HG02970 (cell line): ENCODE data around the gene MEIS1.

ENCODE experiments used
- ATAC-seq: cut with Tn5 transposase; IDR thresholded peaks from one replicate; pipeline ENCODE4 v1.9.1; 2021; ENCODE audit warnings: mild to moderate bottlenecking, moderate library complexity, moderate number of reproducible peaks; ENCODE audit not compliant: unreplicated experiment, low FRiP score

The MEIS1 gene

DNA sequence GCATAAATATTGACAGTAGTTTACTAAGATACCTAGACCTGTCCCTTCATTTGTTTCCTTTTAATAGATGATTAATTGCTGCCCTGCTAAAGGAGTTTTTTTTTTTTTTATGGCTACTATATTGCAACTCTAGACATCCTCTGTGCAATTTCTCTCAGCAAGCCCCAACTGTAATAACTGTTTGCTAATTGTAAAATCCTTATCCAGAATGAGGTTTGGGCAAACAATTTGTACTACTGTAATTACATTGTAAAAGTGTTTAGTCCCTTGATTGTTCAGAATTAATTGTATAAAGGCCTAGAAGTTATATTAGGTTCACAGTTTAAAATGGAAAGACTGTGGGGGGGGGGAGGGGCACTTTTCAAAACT lies 3.7 kb upstream of the MEIS1 start:
- no peak for ATAC-seq

DNA sequence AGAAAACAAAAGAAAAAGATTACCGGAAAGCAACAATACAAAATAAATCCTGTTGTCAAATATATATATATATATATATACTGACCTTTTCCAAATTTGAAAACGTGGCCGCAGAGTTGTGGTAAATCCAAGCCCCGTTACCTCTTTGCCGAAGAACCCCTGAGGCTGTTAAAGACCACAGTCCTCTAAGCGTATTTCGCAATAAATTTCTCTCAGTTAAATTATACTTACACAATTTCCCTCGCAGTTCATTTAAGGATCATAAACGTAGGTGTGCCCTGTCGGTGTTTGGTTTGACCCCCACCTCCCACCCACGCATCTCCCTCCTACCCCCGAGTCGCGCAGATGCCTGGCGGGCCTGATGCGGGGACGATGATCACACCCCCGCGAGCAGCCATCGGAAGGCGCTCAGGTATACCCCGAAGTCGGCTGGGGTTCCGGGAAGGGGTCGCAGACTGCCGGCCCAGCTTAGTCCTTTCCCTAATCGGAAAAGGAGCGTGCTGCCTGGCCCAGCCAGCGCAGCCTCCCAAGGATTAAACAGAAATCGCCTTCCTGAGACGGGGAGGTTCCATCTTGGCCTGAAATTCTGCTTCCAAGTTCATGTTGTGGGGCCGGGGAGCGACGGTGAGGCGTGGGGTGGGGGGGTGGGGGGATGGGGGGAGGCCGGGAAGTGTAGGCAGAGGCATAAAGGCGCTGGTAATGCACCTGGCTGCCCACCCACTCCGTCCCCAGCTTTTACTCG lies 2.9 kb upstream of the MEIS1 start:
- no peak for ATAC-seq

DNA sequence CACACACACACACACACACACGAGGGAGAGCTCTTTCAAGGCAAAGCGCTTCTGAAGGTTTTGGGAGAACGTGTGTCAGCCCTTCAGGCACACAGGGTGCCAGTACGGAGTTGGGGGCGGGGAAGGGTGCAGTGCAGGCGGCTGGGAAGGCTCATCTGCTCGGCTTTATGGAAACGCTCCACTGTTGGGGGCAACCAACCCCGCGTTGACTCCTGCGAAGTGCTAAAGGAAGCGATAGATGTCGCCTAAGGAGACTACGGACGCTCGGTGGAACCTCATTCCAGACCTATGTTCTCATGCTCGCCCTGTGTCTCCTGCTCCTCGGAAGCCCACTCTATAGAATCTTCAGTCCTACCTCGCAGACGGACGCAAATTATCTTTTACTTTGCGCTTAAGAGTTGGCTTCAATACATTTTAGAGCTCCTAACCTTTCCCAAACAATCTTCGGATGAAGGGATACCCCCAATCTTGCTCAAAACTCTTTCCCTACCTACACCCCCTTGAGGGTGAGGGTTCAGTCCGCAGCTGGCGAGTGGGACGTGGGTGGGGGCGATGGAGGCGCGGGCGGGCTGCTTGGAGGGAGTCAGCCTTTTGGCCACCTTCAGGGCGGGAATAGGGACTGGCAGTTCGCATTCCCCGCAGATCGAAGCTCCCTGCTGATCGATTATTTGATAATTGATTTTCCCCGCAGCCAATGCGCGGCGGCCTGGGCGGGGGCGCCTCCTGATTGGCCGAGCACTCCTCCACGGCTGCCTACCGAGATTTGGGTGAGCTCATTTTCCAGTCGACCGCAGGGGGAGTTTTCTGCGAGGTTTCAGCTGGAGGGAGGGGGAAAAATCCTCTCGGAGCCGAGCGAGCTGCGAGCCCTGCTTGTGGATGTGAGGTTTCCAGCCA lies 1.9 kb upstream of the MEIS1 start:
- no peak for ATAC-seq

DNA sequence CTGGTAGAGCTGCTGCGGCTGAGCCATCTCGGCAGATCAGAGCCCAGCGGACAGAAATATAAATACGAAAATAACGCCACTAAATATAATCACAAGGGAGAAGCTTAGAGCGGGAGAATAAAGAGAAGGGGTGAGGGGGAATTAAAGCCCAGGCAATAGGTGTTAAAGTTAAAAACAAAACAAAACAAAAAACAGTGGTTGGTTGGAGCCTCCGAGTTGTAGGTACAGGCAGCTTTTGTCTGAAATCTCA lies 1.3 kb upstream of the MEIS1 start:
- ATAC-seq: no peak

DNA sequence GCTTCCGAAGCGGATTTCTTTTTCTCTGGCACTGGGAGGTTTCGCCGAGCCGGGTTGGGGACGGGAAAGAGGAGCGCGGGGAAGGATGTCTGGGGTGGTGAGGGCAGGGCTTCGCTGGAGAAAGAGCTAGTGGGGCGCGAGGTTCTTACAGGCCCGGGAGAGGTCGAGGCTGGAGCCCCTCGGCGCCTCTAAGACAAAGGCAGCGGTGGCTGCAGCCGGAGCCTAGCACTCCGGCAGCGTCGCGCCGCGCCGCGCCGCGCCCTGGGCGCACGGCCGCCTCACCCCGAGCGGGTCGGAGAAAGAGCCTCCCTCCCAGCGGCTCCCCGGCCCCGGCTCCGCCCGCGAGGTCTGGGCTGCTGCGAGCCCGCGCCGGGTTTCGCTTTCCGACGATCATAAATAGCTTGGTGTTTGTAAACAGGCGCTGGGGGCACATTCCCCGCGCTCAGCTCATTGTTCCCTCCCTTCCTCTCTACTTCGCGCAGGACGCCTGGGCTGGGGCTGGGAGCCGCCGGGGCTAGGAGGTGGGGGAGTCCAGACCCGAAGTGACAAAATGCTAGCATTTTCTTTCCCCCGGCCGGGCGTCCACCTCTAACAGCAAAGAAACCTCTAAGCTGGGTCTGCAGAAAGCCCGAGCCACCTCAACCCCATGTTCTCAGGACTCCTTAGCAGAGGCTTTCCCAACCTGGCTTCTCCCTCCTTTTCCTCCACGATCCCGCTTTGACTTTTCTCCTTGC lies 813 bp upstream of the MEIS1 start:
- ATAC-seq: no peak

DNA sequence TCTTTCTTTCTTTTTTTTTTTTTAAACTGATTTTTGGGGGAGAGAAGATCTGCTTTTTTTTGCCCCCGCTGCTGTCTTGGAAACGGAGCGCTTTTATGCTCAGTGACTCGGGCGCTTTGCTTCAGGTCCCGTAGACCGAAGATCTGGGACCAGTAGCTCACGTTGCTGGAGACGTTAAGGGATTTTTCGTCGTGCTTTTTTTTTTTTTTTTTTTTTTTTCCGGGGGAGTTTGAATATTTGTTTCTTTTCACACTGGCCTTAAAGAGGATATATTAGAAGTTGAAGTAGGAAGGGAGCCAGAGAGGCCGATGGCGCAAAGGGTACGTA lies 587 bp downstream of the MEIS1 start:
- no peak for ATAC-seq

DNA sequence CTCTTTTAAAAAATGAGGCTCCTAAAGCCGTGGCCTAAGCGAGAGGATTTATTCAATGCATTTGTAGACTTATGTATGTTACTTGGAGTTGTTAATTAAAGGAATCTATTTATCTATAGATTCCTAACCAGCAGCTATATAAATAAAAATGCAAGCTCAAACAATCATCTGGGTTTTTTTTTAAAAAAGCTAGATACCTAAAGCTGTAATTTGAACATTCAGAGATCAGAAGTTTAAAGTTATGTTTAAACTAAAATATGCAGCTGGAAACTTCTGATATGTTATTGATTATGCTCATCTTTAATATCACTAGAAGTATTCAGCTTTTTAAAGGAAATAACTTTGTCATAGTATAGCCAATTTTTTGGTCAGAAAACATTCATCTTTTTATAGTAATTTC lies 1.0 kb downstream of the MEIS1 start:
- ATAC-seq: no peak

DNA sequence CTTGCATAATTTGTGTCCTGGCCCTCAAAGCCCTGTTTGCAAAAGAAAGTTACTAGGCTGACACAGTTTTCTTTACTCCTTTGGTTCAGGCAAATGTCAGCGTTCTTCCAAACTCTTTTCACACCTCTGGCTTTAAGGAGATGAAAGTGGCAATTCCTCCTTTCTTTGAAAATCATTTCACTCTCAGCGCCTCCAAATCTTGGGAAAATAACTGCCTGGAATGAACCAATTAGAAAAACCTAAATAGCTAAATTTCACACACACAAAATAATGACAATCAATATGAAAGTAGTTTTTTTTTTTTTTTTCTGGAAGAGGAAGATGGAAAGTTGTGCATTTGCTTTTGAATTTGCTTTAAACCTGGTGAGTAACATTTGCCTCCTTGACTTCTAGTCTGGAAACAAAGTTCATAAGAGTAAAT lies 1.7 kb downstream of the MEIS1 start:
- ATAC-seq: no peak

DNA sequence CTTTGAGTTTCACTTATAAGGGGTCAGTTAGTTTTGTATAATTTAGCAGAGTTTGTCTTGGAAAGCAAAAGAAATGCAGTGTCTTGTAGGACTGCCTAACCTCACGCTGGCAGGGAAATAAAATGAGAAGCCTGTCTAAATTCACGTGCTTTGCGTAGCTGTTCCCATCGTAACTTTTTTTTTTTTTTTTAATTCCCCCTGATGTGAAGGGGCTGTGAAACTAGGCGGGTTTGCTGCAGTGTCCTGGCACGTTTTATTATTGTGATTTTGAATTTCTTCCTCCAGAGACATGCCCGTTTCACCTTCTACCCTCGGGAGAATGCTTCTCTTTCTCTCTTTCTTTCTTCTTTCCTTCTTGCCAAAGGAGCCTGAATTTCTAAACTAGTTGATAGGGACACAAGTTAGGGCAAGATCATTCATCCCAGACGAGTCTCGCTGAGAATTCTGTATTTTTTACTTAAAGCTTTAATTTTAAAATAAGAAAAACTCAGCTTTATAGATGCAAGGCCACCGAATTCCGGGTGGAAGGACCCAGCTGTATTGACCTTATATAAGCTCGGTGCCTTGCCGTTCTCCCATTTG lies 2.3 kb downstream of the MEIS1 start:
- no peak for ATAC-seq

DNA sequence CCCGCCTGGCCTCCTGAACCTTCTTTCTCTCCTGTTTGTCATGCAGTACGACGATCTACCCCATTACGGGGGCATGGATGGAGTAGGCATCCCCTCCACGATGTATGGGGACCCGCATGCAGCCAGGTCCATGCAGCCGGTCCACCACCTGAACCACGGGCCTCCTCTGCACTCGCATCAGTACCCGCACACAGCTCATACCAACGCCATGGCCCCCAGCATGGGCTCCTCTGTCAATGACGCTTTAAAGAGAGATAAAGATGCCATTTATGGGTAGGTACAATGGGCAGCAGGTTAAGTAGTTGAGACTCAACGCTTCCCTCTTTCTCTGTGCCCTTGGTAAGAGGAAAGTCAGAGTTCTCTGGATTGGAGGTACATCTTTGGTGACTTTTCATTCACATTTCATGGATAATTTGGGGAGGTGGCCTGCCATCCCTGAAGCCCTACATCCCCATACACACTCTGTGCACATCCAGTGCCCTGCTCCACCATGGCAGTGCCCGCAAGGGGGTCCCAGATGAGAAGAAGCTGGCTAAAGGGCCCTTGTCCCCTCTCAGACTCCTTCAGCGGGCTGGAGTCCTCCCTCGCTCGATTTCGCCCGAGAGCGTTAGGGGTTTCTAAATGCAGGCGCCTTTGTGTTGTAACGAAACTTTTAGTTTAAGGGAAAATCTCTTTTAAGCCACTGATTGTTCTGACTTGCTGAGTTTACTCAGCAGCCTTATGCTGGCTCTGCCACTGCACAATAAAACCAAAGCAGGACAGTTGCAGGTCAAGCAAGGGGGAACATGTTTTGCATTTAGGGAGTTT lies 3.0 kb downstream of the MEIS1 start:
- ATAC-seq: no peak

DNA sequence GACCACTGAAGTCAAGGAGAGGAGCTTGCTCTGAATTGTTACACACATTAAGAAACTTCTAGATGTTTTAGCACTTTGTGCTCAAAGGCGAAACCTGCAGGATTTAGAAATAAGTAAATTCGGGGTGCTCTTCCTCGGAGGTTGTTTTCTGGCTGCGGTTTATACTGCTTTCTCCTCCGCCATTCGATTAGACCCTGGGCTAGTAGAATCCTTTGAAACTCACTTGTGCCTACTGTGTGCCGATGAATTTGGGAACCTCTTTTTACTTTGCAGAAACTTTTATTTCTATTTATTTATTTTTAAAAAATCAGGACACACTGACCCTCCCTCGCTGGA lies 3.5 kb downstream of the MEIS1 start:
- ATAC-seq: no peak

DNA sequence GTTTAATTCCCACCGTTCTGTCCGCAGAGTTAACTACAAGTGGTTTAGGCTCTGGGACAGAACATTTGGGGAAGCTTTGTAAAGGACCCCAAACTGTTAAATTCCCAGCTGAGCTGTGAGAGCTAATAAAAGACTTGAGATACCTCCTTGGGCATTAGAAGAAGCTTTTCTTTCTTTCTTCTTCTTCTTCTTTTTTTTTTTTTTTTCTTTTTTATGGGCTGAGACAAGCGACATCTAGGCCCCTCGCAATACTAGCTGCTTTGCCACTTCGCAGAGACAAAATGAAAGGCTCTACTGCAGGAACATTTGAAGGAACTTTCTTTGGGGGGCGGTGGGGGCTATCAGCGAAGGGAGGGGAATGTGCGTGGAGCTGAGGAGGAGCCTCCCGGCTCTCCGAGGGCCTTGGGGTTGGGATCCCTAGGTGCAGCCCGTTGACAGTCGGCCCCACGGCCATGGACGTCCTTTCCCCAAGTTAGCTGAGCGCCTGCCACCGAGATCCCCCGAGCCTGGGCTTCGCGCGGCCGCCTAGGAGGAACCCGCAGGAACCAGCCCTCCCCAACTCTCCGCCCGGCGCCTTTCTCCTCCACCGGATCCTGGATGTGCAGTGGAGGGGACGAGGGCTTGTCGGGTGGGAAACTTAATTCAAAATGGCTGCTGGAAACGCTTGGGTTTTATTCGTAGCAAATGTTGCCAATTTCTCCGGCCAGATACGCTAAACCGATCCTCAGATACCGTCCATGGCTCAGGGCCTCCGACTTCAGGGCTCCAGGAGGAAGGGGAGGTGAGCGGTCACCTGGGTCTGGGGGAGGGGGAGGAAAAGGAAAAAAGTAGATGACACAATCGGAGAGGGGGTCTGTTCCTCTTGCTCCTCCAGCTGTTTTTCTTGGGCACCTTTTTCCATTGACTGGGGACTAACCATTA lies 4.2 kb downstream of the MEIS1 start:
- no peak for ATAC-seq

DNA sequence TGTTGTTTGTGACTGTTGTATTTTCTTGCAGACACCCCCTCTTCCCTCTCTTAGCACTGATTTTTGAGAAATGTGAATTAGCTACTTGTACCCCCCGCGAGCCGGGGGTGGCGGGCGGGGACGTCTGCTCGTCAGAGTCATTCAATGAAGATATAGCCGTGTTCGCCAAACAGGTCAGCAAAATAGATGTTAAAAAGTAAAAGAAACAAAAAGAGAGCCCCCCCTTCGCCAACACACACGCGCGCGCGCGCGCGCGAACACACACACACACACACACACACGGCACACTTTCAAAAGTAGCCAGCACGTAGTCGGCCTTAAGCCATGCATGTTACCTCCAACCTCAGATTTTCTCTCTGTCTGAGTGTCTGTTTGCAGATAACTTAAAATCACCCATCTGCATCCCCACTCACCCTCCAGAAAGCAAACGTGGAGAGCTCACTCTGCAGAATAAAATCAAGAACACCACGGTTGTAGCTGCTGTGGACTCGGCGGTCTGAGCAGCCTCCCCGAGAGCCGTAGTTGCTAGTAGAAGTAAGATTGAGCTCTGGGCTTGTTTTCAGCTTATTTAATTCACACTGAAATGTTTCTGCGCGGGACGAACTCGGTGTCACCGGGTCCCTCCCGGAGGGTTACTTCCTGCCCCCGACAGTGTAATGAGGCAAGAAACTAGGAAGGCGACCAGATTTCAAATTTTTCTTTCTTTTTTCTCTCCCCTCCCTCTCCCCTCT lies 5.1 kb downstream of the MEIS1 start:
- no peak for ATAC-seq

DNA sequence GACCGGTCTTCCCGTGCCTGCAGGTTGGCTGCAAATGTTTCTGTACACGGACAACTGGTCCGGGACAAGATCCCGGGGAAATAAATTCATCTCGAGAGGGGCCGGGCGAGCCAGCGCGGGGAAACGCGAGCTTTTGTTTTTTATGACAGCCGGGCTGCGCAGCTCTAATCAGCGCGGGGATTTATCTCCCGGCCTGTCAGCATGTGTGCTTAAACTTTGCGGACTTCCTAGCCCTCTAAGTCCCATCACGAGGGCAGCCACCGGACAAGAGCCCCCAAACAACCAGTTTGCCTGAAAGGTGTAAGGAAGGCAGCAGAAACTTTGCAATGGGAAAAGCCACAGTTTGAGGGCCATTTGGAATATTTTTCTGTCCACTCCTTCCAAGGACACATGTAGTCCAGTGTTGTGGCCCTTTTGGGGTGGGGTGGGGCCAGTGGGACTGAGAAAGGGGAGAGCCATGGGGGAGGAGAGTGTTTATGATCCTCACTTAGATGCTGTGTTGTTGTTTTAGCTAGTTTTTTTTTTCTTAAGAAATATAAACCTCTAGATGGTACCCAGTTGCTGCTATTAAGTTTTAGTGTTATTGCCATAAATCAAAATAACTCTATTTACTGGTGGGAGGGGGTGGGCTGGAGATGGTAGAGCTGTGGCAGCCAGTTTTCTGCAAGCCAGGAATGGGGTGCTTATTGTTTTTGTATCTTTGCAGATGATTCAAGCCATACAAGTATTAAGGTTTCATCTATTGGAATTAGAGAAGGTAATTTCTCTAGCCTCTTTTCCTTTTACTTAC lies 6.0 kb downstream of the MEIS1 start:
- no peak for ATAC-seq

DNA sequence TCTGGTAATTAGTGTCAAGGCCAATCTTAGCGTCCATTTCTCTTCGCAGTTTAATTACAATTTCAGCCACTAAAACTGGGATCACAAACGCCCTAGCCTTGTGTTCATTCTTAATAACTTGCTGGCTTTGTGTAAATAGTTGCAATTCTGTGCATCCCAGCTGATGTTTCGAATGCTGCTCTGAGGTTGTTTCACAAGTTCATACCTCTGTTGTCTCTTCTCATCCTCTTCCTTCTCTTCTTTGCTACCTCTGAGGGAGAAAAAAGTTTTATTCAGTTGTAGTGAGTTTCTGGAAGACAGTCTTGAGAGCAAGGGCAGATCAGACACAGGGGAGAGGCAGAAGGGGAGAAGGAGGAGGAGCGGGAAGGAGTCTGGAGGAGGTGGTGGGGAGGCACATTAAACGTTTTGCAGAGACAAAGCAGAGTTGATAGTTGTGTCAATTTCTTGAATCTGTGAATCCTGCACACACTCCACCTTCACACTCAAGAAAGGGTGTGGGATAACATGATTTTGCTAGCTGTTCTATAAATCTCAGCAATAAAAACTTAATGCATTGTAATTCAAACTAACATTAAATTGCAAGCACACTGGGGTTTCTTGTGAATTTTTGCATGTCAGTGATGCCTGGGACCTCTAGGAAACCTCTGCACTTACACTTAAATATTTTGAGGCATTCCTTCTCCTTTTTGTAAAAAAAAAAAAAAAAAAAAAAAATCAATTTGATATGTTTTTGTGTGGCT lies 6.8 kb downstream of the MEIS1 start:
- no peak for ATAC-seq

DNA sequence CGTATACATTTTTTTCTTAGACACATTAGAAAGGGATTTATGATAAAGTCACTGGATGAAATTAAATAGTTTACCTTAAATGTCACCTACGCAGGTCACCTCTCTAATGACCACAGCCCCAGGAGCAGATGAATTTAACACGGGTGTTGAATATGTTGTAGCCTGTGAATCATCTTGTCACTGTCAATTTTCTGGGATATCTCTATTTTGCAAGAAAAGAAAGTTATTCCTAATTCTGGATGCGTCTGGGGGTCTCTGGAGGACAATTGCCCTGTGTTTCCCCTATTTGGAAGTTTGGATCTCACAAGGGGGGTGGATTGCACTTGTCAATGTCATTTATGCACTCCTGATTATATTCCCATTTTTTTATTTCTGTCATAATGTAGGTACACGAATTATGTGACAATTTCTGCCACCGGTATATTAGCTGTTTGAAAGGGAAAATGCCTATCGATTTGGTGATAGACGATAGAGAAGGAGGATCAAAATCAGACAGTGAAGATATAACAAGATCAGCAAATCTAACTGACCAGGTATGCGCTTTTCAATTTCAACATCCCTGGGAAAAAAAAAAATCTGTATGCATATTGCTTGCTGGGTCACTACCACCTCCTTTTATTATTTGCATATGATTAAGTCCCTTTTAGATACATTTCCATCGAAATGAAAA lies 7.7 kb downstream of the MEIS1 start:
- ATAC-seq: no peak
